HAP-1 (cell line): ENCODE measurements around the gene SCN4A.
"Not testable (repeated sequence)": the region's sequence is repeated elsewhere in the genome, so short reads cannot be mapped to it uniquely, and the experiment has no call there.

Experiments used
- DNase-seq, 2 experiments: peaks; one replicate each; pipeline ENCODE4 v3.0.0-alpha.2; 2016 to 2020; ENCODE audit warnings: low spot score in 2 of 2
- H3K27me3 ChIP-seq: fragments of 250-450 bp; sonication (Bioruptor Pico); 2 replicates; pipeline ENCODE4 v1.5.1; 2020; ENCODE audit warnings: low read depth, mild to moderate bottlenecking, moderate library complexity
- H3K36me3 ChIP-seq: fragments of 250-450 bp; sonication (Bioruptor Pico); replicated peaks from 2 replicates; pipeline ENCODE4 v1.5.1; 2020; ENCODE audit warnings: mild to moderate bottlenecking
- H3K4me1 ChIP-seq: fragments of 250-450 bp; sonication (Bioruptor Pico); 2 replicates; pipeline ENCODE4 v1.5.1; 2020; ENCODE audit warnings: mild to moderate bottlenecking
- H3K4me3 ChIP-seq: fragments of 250-450 bp; sonication (Bioruptor Pico); 2 replicates; pipeline ENCODE4 v1.5.1; 2020; ENCODE audit warnings: mild to moderate bottlenecking, moderate library complexity
- H3K9me3 ChIP-seq: fragments of 250-450 bp; sonication (Bioruptor Pico); 2 replicates; pipeline ENCODE4 v1.5.1; 2020; ENCODE audit warnings: mild to moderate bottlenecking, moderate library complexity
- in situ Hi-C: fragments of 300-500 bp; cut with MboI; formaldehyde crosslinking; loops from 3 replicates; pipeline ENCODE4 v1.14.3; 2020; ENCODE audit warnings: low sequenced_read_pairs, inconsistent platforms, mixed read lengths

Gene SCN4A

DNA sequence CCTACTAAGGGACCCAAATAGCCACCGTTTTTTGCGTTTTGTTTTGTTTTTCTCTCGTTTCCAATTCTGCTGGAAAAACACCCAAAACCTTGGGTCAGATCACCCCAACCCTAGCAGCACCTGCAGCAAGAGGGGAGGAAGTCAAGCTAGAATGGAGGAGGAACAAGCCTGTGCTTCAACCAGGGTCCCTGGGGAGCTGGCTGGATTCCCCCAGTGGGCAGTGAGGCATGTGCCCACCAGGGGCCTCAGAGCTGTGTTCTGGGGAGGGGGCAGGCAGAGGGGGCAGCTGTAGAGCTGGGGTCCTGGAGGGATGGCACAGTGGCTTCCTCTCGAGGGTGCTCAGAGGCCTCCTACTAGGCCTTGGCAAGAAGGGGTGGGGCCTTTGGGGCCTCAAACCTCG, 47.1 kb downstream of the SCN4A start:
- DNase-seq, result no peak
- Histone ChIP-seq H3K9me3 (no peaks in the 10 kb centered on the region), H3K4me3 (no peak overlapping the region), H3K36me3 (no peaks in the 10 kb centered on the region), H3K4me1 (no peaks in the 10 kb centered on the region), H3K27me3 (no peaks in the 10 kb centered on the region)
- in situ Hi-C loops, result loop anchor here (10.0 kb wide), 1 partner anchor 209 kb away; the partner anchor contains the start of gene ERN1

DNA sequence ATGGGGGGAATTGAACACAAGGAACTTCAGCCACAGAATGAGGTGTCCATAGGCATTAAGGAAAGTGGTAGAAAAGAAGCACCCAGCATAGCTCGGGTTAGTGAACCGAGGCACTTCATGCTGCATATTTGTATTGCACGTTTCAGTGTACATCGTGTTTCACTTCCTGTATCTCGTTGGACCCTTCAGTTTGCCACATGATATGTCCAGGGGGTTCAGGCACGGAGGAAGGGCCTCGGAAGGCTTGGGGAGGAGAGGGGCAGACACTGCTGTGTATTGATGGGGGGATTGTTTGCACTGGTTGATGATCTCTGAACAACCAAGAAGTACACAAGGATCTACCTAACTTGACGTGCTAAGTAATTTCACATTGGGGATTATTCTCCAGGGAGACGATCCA, 50.3 kb downstream of the SCN4A start:
- not testable (repeated sequence) for H3K27me3 ChIP-seq, DNase-seq, H3K9me3 ChIP-seq, H3K36me3 ChIP-seq, H3K4me3 ChIP-seq, H3K4me1 ChIP-seq
- in situ Hi-C loops, result loop anchor here (10.0 to 25.0 kb wide), 2 partner anchors 212 to 365 kb away; partner anchors contain the start of gene ERN1

DNA sequence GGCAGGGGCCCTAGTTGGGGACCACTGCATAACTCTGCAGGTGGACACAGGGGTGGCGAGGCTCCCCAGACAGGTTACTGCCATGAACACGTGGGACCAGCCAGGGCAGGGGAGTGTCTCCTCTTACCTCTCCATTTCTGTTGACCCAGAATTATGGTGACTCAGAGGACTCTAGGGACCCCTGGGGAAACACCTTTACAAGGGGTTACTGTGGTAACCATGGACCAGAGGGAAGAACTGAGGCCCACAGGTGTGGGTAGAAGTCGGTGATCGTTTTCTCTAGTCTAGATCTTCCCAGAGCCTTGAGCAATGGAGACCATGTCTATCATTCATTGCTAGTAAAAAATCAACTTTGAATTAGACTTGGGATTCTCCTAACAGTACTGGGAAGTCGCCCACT, 51.9 kb downstream of the SCN4A start:
- not testable (repeated sequence) for H3K4me3 ChIP-seq, H3K36me3 ChIP-seq, DNase-seq, H3K9me3 ChIP-seq, H3K4me1 ChIP-seq, H3K27me3 ChIP-seq
- in situ Hi-C loops, result loop anchor here (10.0 to 25.0 kb wide), 2 partner anchors 214 to 367 kb away; partner anchors contain the start of gene ERN1

DNA sequence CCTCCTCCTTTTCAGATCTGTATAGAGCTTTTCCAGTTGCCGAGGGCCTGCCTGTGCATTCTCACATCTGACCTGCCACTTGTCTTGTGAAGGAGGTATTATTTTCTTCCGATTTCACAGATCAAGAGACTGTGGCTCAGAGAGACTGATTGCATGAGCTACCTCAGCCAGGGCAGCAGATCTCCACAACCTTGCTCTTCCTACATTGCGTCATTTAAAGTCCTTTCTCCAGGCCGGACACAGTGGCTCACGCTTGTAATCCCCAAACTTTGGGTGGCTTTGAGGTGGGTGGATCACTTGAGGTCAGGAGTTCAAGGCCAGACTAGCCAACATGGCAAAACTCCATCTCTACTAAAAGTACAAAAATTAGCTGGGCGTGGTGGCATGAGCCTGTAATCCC, 52.7 kb downstream of the SCN4A start:
- H3K36me3 ChIP-seq, H3K9me3 ChIP-seq, H3K4me3 ChIP-seq, H3K27me3 ChIP-seq, H3K4me1 ChIP-seq, DNase-seq: not testable (repeated sequence)
- in situ Hi-C loops, result loop anchor here (10.0 to 25.0 kb wide), 2 partner anchors 215 to 367 kb away; partner anchors contain the start of gene ERN1

DNA sequence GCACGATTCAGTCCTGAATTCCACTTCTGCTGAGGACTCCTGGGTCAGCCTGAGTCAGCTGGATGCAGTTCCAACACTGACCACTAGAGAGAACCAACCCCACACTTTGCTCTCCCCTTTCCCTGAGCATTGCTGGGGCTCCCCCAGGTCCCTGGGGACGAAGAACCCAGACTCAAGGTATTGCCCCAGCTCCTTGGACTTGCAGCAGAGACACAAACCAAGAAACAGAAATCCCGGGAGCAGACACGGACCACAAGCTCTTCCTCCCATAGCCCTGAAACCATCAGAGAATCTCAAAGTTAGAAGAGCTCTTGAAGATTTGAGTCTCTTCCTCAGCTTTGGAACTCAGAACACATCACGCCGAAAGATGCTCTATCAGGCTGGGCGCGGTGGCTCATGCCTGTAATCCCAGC, 53.4 kb downstream of the SCN4A start:
- in situ Hi-C loops, result loop anchor here (25.0 kb wide), 1 partner anchor 368 kb away; no protein-coding TSS in a partner anchor
- Histone ChIP-seq H3K27me3 (no peaks in the 10 kb centered on the region), H3K9me3 (no peaks in the 10 kb centered on the region), H3K4me3 (no peak overlapping the region), H3K36me3 (no peaks in the 10 kb centered on the region), H3K4me1 (no peaks in the 10 kb centered on the region)
- peak; percentile 29 to 75 for DNase-seq

DNA sequence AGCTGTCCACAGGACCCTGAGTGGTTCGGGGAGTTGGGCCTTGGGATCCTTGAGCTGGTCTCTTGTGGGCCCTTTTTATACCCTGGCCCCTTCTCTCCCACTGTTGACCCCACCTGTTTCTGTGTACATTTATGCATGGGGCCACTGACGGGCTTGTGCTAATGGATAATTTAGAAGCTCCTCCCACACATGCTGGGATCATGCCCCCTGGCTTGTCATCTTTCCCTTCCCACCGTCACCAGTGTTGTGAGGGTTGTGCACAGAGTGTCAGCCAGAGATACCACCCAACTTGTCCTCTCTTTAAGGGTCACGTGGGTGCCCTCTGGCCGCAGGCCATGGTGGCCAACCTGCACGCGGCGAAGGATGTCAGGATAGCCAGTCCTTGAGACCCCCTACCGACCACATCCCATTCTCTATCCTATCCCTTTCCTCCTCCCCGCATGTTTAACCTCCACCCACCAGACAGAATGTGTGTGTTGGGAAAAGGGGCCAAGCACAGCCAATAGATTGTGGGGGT, 53.9 kb downstream of the SCN4A start, which contains the start of gene GH1:
TSS of gene GH1 (minus strand) at position 51 of the 517 bp plus-strand sequence. CDS start 63 bp downstream, outside the sequence.
- not testable (repeated sequence) for H3K27me3 ChIP-seq, H3K9me3 ChIP-seq, H3K4me3 ChIP-seq, DNase-seq, H3K4me1 ChIP-seq, H3K36me3 ChIP-seq
- in situ Hi-C loops, result loop anchor here (25.0 kb wide), 1 partner anchor 368 kb away; no protein-coding TSS in a partner anchor

DNA sequence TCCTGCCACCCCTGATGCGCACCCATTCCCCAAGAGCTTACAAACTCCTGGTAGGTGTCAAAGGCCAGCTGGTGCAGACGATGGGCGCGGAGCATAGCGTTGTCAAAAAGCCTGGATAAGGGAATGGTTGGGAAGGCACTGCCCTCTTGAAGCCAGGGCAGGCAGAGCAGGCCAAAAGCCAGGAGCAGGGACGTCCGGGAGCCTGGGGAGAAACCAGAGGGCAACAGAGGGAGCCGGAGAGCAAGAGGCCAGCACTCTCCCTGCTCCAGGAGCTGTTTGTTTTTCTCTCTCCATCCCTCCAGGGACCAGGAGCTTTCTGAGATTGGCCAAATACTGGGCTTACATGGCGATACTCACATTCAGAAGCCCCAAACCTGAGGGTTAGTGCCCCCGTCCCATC, 54.4 kb downstream of the SCN4A start:
- Histone ChIP-seq H3K27me3 (no peaks in the 10 kb centered on the region), H3K4me1 (no peaks in the 10 kb centered on the region), H3K9me3 (no peaks in the 10 kb centered on the region), H3K4me3 (no peak overlapping the region), H3K36me3 (no peaks in the 10 kb centered on the region)
- in situ Hi-C loops, result loop anchor here (25.0 kb wide), 1 partner anchor 369 kb away; no protein-coding TSS in a partner anchor
- no peak for DNase-seq

DNA sequence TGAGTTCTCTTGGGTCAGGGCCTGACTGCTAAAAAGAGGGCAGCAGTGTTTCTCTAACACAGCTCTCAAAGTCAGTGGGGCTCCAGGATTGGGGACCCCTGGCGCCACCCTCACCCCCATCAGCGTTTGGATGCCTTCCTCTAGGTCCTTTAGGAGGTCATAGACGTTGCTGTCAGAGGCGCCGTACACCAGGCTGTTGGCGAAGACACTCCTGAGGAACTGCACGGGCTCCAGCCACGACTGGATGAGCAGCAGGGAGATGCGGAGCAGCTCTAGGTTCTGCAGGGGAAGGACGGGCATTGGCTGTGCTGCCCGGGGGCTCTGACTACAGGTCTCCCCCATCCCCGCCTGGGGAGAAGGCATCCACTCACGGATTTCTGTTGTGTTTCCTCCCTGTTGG, 55.1 kb downstream of the SCN4A start:
- Histone ChIP-seq H3K4me3 (no peak overlapping the region), H3K9me3 (no peaks in the 10 kb centered on the region), H3K27me3 (no peaks in the 10 kb centered on the region), H3K4me1 (no peaks in the 10 kb centered on the region), H3K36me3 (no peaks in the 10 kb centered on the region)
- DNase-seq, result no peak
- in situ Hi-C loops, result loop anchor here (25.0 kb wide), 1 partner anchor 370 kb away; no protein-coding TSS in a partner anchor

DNA sequence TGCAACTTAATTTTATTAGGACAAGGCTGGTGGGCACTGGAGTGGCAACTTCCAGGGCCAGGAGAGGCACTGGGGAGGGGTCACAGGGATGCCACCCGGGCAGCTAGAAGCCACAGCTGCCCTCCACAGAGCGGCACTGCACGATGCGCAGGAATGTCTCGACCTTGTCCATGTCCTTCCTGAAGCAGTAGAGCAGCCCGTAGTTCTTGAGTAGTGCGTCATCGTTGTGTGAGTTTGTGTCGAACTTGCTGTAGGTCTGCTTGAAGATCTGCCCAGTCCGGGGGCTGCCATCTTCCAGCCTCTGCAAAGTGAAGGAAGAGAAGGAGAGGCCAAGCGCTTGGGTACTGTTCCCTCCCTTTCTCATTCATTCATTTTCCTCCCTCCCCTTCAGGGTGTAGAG, 55.5 kb downstream of the SCN4A start:
- not testable (repeated sequence) for H3K4me1 ChIP-seq, H3K4me3 ChIP-seq, H3K9me3 ChIP-seq, H3K27me3 ChIP-seq, DNase-seq, H3K36me3 ChIP-seq
- in situ Hi-C loops, result loop anchor here (25.0 kb wide), 1 partner anchor 370 kb away; no protein-coding TSS in a partner anchor

GRCh38 chr17:63916566-63917185, 56.0 kb downstream of the SCN4A start:
- Histone ChIP-seq H3K9me3 (no peaks in the 10 kb centered on the region), H3K4me3 (no peak overlapping the region), H3K27me3 (no peaks in the 10 kb centered on the region), H3K36me3 (no peaks in the 10 kb centered on the region), H3K4me1 (no peaks in the 10 kb centered on the region)
- DNase-seq, result no peak
- in situ Hi-C loops, result loop anchor here (25.0 kb wide), 1 partner anchor 371 kb away; no protein-coding TSS in a partner anchor

GRCh38 chr17:63915753-63916152, 57.0 kb downstream of the SCN4A start:
- DNase-seq, H3K4me1 ChIP-seq, H3K4me3 ChIP-seq, H3K36me3 ChIP-seq, H3K27me3 ChIP-seq, H3K9me3 ChIP-seq: not testable (repeated sequence)
- in situ Hi-C loops, result loop anchor here (25.0 kb wide), 1 partner anchor 372 kb away; no protein-coding TSS in a partner anchor

DNA sequence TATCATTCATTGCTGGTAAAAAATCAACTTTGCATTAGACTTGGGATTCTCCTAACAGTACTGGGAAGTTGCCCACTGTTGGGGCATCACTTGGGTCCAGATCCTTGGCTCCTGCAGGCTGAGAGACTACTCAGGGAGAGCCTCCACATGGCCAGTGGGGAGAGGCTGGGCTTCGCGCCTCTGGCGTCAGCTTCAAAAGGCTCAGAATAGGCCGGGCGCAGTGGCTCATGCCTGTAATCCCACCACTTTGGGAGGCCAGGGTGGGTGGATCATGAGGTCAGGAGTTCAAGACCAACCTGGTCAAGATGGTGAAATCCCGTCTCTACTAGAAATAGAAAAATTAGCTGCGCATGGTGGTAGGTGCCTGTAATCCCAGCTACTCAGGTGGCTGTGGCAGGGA, 58.2 kb downstream of the SCN4A start:
- Histone ChIP-seq H3K4me1 (no peaks in the 10 kb centered on the region), H3K9me3 (no peaks in the 10 kb centered on the region), H3K36me3 (no peaks in the 10 kb centered on the region), H3K4me3 (no peak overlapping the region), H3K27me3 (no peaks in the 10 kb centered on the region)
- no peak for DNase-seq
- in situ Hi-C loops, result loop anchor here (25.0 kb wide), 1 partner anchor 373 kb away; no protein-coding TSS in a partner anchor

- no peaks in the 10 kb centered on the region for H3K4me1 ChIP-seq
Measured at GRCh38 chr17:63911657-63912100, 61.0 kb downstream of the SCN4A start.

GRCh38 chr17:63911041-63911635, 61.6 kb downstream of the SCN4A start, which contains the start of gene CSHL1:
Gene CSHL1, minus strand, starts transcription at chr17:63911258. Its CDS starts 62 bp downstream, at chr17:63911196.
- no peak for DNase-seq
- H3K27me3 ChIP-seq, result no peaks in the 10 kb centered on the region; the same call in 1 of the 2 replicates
- in situ Hi-C loops, result loop anchor here (25.0 kb wide), 1 partner anchor 376 kb away; no protein-coding TSS in a partner anchor
- no peaks in the 10 kb centered on the region for H3K4me1 ChIP-seq
- H3K4me3 ChIP-seq, result no peak within 1 kb of the TSS
- H3K36me3 ChIP-seq, result no peaks in the 10 kb centered on the region
- H3K9me3 ChIP-seq, result no peaks in the 10 kb centered on the region

More at GRCh38 chr17:63911657-63912100, 61.0 kb downstream of the SCN4A start:
- Histone ChIP-seq H3K9me3 (no peaks in the 10 kb centered on the region), H3K27me3 (no peaks in the 10 kb centered on the region; the same call in 1 of the 2 replicates), H3K4me3 (no peak overlapping the region), H3K36me3 (no peaks in the 10 kb centered on the region)
- in situ Hi-C loops, result loop anchor here (25.0 kb wide), 1 partner anchor 376 kb away; no protein-coding TSS in a partner anchor
- peak in 1 of 2 experiments; percentile 73 for DNase-seq
